Caco-2 (cell line): ENCODE measurements around the gene NRP1. TPM values are rescaled to one million over a fixed set of nuclear protein-coding genes. Genes with fewer than 3 reads are reported as not detected.
A peak's percentile ranks its signal among the peaks of the same experiment; 100 is the strongest.

Source experiments
- BruUV-seq: library from RNA; stranded (reverse); fragments of 400-500 nt; replicated peaks from 2 replicates; lab custom pipeline; 2021; lab: Mats Ljungman, UMichigan
- CTCF ChIA-PET: fragments of 300-600 bp; sonication (Branson Sonifier 250); formaldehyde crosslinking; loops from one replicate; lab custom pipeline; 2022; ENCODE audit warnings: antibody characterized with exemption; lab: Charles Lee
- POLR2A ChIA-PET: fragments of 300-600 bp; sonication (Branson Sonifier 250); formaldehyde crosslinking; loops from one replicate; lab custom pipeline; 2022; ENCODE audit warnings: antibody characterized with exemption; lab: Charles Lee
- DNase-seq, 2 experiments: peaks; one replicate each; pipeline versions ENCODE4 v3.0.0 to v3.0.0-alpha.2; 2020 to 2022
- H3K27me3 ChIP-seq: replicated peaks from 2 replicates; pipeline ENCODE4 v1.6.0; 2011; ENCODE audit warnings: low read length; ENCODE audit not compliant: control insufficient read depth, insufficient read depth
- H3K36me3 ChIP-seq: 2 replicates; pipeline ENCODE4 v1.5.1; 2011; ENCODE audit warnings: low read length; ENCODE audit not compliant: control insufficient read depth, insufficient read depth
- H3K4me1 ChIP-seq: fragments of 250-450 bp; sonication (Bioruptor Pico); 2 replicates; pipeline ENCODE4 v1.5.1; 2020; ENCODE audit warnings: mild to moderate bottlenecking
- H3K4me3 ChIP-seq: 2 replicates; pipeline ENCODE4 v1.5.1; 2011; ENCODE audit warnings: low read depth, mild to moderate bottlenecking, control low read depth, low read length
- H3K9me3 ChIP-seq: fragments of 250-450 bp; sonication (Bioruptor Pico); 2 replicates; pipeline ENCODE4 v1.5.1; 2020; ENCODE audit warnings: mild to moderate bottlenecking, moderate library complexity
- H3K27ac Mint-ChIP-seq: one replicate; pipeline ENCODE4 v1.8.0; 2022; ENCODE audit warnings: mixed read lengths; ENCODE audit not compliant: unreplicated experiment
- H3K27me3 Mint-ChIP-seq: one replicate; pipeline ENCODE4 v1.8.0; 2022; ENCODE audit warnings: mixed read lengths; ENCODE audit not compliant: insufficient read depth, unreplicated experiment
- H3K36me3 Mint-ChIP-seq: one replicate; pipeline ENCODE4 v1.8.0; 2022; ENCODE audit warnings: mild to moderate bottlenecking, mixed read lengths; ENCODE audit not compliant: insufficient read depth, unreplicated experiment
- H3K4me1 Mint-ChIP-seq: one replicate; pipeline ENCODE4 v1.8.0; 2022; ENCODE audit warnings: low read depth, mixed read lengths; ENCODE audit not compliant: unreplicated experiment
- H3K4me3 Mint-ChIP-seq: one replicate; pipeline ENCODE4 v1.8.0; 2022; ENCODE audit warnings: mild to moderate bottlenecking, moderate library complexity, mixed read lengths; ENCODE audit not compliant: unreplicated experiment
- H3K9me3 Mint-ChIP-seq: one replicate; pipeline ENCODE4 v1.8.0; 2022; ENCODE audit warnings: mixed read lengths; ENCODE audit not compliant: unreplicated experiment
- CTCF ChIP-seq, 2 experiments: fragments of 200-600 bp in 1 of 2; IDR thresholded peaks; 1 replicate in 1 of 2; 2 replicates in 1 of 2; pipeline versions ENCODE4 v1.5.1 to v1.8.0; 2011 to 2022; ENCODE audit warnings: antibody characterized with exemption in 1 of 2, control low read depth in 1 of 2, inconsistent platforms in 1 of 2, low read depth in 1 of 2, low read length in 1 of 2, mild to moderate bottlenecking in 1 of 2, moderate library complexity in 1 of 2; ENCODE audit not compliant: insufficient read depth in 1 of 2, severe bottlenecking in 1 of 2, unreplicated experiment in 1 of 2
- intact Hi-C: fragments of 100-400 bp; cut with micrococcal nuclease; formaldehyde crosslinking; loops from one replicate; pipeline ENCODE4 v1.10.0; 2022; ENCODE audit not compliant: unreplicated experiment
- total RNA-seq: library from RNA; stranded (reverse); gene quantifications from 2 replicates; pipeline ENCODE4 v1.2.3, GENCODE V29; 2022

The NRP1 gene
- total RNA-seq, 1 experiment from 2014 or later, result 123 TPM

GRCh38 chr10:33228426-33228825 lies 106.0 kb downstream of the NRP1 start:
- Histone ChIP-seq H3K9me3 (no peaks in the 10 kb centered on the region), H3K4me1 (peaks cover 70% of the 10 kb centered on the region), H3K4me3 (no peak overlapping the region), H3K36me3 (peaks cover 3% of the 10 kb centered on the region; the same call in 1 of the 2 replicates), H3K27me3 (no peaks in the 10 kb centered on the region)
- DNase-seq, result no peak
- intact Hi-C loops, result no loop called here
- BruUV-seq, result no TSS peak
- POLR2A ChIA-PET, result no interaction called here
- H3K27ac Mint-ChIP-seq, result peak overlapping the region; percentile 48
- CTCF ChIA-PET, result no interaction called here
- H3K36me3 Mint-ChIP-seq, result peaks cover 62% of the 10 kb centered on the region
- H3K27me3 Mint-ChIP-seq, result no peaks in the 10 kb centered on the region
- no peak overlapping the region for H3K4me3 Mint-ChIP-seq
- no peak for TF ChIP-seq CTCF (IDR thresholded peaks at IDR 0.05; ENCODE audit: insufficient read depth in 1 of 2, low read depth in 1 of 2, low read length in 1 of 2, severe bottlenecking in 1 of 2, unreplicated experiment in 1 of 2)
- H3K9me3 Mint-ChIP-seq, result no peaks in the 10 kb centered on the region
- H3K4me1 Mint-ChIP-seq, result peaks cover 64% of the 10 kb centered on the region

- intact Hi-C loops, result loop anchor here (2.0 kb wide), 1 partner anchor 15 kb away; no protein-coding TSS in a partner anchor
- Histone ChIP-seq H3K36me3 (peaks cover 3% of the 10 kb centered on the region; the same call in 1 of the 2 replicates), H3K9me3 (no peaks in the 10 kb centered on the region), H3K4me1 (peaks cover 78% of the 10 kb centered on the region), H3K4me3 (no peak overlapping the region), H3K27me3 (no peaks in the 10 kb centered on the region)
- CTCF ChIA-PET, result no interaction called here
- BruUV-seq, result no TSS peak
- no peaks in the 10 kb centered on the region for H3K9me3 Mint-ChIP-seq
- peaks cover 62% of the 10 kb centered on the region for H3K36me3 Mint-ChIP-seq
- peak overlapping the region; percentile 90 for H3K27ac Mint-ChIP-seq
- no peak overlapping the region for H3K4me3 Mint-ChIP-seq
- no peak for TF ChIP-seq CTCF (IDR thresholded peaks at IDR 0.05; ENCODE audit: insufficient read depth in 1 of 2, low read depth in 1 of 2, low read length in 1 of 2, severe bottlenecking in 1 of 2, unreplicated experiment in 1 of 2)
- H3K27me3 Mint-ChIP-seq, result no peaks in the 10 kb centered on the region
- no peak for DNase-seq
- H3K4me1 Mint-ChIP-seq, result peaks cover 65% of the 10 kb centered on the region
- POLR2A ChIA-PET, result no interaction called here
Measured at GRCh38 chr10:33227489-33227888, 107.0 kb downstream of the NRP1 start.

- ChIA-PET POLR2A (no interaction called here), CTCF (interaction anchor here (0.8 kb wide), 1 partner anchor 171 kb away, joined by 3 read pairs; no protein-coding TSS in a partner anchor)
- no TSS peak for BruUV-seq
- Histone ChIP-seq H3K27me3 (no peaks in the 10 kb centered on the region), H3K4me1 (peaks cover 67% of the 10 kb centered on the region), H3K36me3 (peaks cover 3% of the 10 kb centered on the region; the same call in 1 of the 2 replicates), H3K9me3 (no peaks in the 10 kb centered on the region), H3K4me3 (no peak overlapping the region)
- peaks cover 45% of the 10 kb centered on the region for H3K4me1 Mint-ChIP-seq
- no peaks in the 10 kb centered on the region for H3K27me3 Mint-ChIP-seq
- peak overlapping the region; percentile 21 for H3K4me3 Mint-ChIP-seq
- peak overlapping the region; percentile 90 for H3K27ac Mint-ChIP-seq
- intact Hi-C loops, result loop anchor here (1.0 to 5.0 kb wide), 3 partner anchors 28 to 93 kb away; no protein-coding TSS in a partner anchor
- no peak for TF ChIP-seq CTCF (IDR thresholded peaks at IDR 0.05; ENCODE audit: insufficient read depth in 1 of 2, low read depth in 1 of 2, low read length in 1 of 2, severe bottlenecking in 1 of 2, unreplicated experiment in 1 of 2)
- DNase-seq, result peak in 1 of 2 experiments; percentile 33
- H3K36me3 Mint-ChIP-seq, result peaks cover 65% of the 10 kb centered on the region
- H3K9me3 Mint-ChIP-seq, result no peaks in the 10 kb centered on the region
Measured at GRCh38 chr10:33224251-33224965, 110.1 kb downstream of the NRP1 start.
